ENCODE results near the gene PBX4.
A peak's percentile ranks its signal among the peaks of the same experiment; 100 is the strongest.

The PBX4 gene

DNA sequence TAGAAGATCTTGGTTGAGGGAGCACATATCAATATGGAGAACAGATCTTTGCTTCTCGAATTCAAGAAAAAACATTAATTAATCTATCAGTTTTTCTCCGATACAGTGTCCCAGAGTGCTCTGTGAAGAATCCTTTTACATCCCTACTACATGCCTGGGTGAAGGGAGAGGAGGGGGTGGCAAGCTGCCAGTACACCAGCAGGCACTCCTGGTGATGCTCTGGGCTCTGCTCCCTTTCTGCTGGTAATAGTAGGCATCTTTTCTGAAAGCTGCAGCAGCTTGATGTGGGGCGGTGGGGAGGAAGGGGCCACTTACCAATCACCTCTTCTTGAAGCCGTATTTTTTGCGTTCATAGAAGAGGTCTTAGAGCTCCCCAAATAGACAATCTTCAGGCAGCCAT is 30.7 kb downstream of the PBX4 start:
- no peak for DNase-seq

- no peak for DNase-seq
Measured at GRCh38 chr19:19584356-19584755, 34.1 kb downstream of the PBX4 start.

DNA sequence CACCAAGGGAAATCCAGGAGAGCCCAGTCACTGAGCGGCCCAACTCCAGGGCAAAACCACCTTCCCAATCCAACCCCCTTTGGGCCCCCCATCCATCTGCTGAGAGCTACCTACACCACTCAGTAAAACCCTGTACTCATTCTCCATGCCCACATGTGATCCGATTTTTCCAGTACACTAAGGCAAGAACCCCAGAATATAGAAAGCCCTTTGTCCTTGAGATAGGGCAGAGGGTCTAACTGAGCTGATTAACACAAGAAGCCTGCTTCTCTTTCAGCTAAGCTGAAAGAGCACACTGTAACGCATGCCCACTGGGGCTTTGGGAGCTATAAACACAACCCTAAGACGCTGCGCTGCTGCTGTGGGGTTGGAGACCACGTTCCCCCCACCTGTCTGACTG is 36.0 kb downstream of the PBX4 start:
- DNase-seq: no peak

- no peak for DNase-seq
Measured at GRCh38 chr19:19581391-19581790, 37.1 kb downstream of the PBX4 start.

GRCh38 chr19:19580418-19580817 is 38.1 kb downstream of the PBX4 start:
- no peak for DNase-seq

DNA sequence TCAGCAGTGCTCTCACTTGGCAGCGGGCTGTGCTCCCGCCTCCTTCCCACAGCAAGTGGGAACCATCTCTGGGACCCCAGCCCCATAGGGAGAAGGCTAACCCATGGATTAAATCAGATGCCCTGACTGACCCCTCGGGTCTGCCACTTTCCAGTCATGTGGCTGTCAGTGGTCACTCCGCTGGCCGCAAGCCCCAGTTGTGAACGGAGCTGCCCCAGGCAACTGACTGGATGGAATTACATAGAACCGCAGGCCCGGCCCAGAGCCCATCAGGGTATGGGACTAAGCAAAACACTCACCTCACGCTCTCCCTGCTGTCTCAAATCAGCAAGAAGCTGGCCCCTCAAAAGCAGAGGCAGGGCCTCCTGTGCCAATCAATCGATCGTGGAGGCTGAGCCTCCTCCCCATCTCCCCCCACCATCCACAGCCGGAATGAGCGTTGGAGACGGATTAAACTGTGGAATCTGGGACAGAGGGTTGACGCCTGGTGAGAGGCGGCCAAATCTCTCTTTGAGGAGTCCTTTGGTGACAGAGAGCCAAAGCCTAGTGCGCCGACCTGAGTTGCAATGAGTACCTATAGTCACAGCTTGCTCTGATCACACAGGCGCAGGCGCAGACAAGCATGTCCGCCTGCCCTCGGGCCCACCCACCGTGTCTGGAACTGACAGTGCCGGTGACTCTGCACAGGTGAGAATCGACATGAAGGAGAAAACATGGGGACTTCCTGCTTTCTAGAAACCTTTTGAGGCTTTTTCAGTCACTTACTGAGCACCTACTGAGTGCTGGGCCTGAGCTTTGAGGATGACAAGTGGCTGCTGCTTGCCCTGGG is 38.7 kb downstream of the PBX4 start:
- no peak for DNase-seq

DNA sequence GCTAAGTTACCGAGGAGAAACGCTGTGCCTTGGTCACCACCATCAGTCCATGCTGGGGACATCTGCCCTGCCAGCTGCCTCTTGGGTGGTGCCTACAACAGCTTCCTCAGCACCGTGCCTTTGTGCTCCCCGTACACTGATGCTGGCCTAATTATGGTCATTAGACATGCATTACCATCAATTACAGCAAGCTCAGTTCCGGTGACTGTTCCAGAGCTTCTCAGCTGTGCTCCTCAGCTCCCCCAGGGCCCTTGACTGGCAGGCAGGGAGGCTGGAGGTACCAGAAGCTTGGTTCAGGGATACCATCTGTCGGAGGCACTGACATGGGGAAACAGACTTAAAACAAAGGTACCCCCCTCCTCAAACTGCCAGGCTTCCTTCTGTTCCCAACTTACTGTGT is 40.2 kb downstream of the PBX4 start:
- no peak for DNase-seq

DNA sequence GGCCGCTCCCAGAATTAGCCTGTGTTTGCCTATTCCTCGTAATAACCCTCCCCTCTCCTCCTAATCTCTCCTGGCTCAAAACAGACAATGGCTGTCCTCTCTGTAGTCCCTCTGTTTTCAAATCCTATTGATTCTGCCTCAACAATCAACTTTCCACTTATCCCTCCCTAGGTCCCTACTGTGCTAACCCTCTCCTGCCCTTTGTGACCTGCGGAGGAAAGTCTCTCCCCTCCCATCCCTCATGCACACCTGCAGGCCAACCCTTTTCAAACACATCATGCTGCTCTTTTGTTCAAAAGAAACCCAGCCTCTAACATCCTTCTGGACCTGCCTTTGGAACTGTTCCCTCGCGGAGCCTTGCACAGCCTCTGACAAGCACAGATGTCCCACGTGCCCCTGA is 43.1 kb downstream of the PBX4 start:
- DNase-seq: no peak

DNA sequence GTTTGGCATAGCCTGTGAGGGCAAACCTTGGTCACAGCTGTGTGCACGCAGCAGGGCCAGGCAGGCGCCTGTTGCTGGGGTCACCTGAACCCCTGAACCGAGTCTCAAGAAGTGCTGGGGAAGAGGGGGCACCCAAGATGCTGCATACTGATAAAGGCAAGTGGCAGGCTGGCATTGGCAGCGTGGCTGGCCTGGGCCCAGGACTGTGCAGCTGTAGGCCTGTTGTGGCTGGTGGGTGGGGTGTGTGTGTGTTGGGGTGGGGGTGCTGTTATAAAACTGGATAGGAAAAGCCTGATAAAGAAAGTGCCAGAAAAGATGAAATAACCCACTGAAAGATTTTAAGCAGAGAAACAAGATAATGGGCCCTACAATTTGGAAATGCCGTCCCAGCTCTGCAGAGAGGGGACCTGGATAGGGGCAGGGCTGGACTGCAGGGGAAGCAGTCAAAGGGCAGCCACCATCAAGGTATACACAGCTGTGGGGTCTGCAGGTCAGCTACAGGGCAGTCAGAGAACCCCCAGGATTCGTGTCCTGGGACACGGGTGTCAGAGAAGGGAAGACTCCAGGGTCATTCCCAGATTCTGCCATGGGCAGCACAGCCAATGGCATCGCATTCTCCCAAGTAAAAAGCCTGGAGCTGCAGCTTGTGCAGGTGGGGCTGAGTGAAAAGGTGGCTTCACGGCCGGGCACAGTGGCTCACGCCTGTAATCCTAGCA is 47.3 kb downstream of the PBX4 start:
- no peak for DNase-seq

DNA sequence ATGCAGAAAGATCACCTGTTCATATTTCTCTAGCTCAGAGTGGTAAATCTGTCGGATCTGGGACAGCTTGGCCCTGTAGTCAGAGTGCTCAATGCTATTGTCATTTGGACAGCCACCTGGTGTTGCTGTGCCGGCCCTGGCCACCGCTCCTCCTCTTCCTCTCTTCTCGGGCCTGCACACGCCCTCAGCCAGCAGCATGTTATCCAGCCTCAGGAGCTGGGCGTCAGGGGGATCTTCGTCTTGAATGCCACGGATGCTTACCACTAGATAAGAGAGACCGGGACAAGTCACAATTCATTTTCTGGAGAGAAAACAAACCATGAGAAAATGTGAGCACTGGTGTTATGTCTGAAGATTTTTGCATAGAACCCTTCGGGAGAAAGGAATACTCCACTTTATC is 47.9 kb downstream of the PBX4 start:
- DNase-seq: no peak

GRCh38 chr19:19568802-19569756 is 49.4 kb downstream of the PBX4 start:
- DNase-seq: no peak

- no peak for DNase-seq
Measured at GRCh38 chr19:19567391-19567790, 51.1 kb downstream of the PBX4 start.

- DNase-seq: no peak
Measured at GRCh38 chr19:19566306-19566705, 52.2 kb downstream of the PBX4 start.

DNA sequence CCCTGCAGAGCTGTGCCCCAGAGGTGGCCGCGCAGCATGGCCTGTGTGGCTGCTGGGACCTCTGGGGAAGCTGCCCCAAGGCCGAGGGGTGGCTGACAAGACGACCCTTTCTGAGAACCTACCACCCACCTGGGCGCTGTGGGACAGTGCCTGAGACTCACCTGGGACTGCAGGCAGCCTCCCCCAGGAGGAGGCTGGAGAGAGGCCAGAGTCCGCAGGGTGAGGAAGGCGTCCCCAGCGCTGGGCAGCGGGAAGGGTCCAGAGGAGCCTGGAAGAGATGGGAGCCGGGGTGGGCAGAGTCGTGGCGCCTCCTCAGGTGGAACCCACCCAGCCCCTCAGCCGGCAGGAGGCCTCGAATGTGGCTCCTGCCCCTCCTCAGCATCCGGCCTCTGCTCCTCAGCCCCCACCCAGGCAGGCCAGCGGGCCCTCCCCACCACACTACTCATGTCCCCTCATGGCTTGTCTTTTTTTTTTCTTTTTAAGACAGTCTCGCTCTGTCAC is 55.1 kb downstream of the PBX4 start:
- DNase-seq: no peak

DNA sequence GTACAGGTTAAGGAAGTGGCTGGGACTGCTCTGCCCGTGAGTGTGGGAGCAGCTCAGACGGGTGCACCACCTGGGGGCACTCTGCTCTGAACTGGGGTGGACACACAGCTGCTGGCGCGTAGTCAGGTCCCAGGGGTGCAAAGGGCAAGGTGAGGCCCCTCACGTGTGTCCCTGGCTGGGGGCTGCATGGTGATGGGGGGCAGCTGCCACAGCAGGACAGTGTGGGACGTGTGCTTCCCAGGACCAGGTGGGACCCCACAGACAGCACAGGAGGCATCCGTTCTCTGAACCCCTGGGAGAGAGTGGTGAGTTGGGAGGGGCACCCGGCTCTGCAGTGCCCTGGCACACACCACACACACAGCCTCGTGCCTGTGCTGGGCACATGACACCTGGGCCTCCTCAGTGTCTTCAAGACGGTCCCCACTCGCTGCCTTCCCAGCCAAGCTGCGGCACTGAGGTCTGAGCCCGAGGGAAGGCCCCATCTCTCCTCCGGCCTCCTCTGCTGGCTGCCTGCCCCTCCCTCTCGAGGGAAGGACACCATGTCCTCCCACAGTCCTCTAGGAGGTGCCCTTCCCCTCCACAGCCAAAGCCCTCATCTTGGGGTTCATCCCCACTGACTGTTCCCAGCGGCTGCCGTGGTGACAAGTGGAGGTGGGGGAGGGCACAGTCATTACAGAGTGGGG is 55.7 kb downstream of the PBX4 start:
- no peak for DNase-seq

GRCh38 chr19:19561946-19562664 is 56.4 kb downstream of the PBX4 start:
- no peak for DNase-seq

DNA sequence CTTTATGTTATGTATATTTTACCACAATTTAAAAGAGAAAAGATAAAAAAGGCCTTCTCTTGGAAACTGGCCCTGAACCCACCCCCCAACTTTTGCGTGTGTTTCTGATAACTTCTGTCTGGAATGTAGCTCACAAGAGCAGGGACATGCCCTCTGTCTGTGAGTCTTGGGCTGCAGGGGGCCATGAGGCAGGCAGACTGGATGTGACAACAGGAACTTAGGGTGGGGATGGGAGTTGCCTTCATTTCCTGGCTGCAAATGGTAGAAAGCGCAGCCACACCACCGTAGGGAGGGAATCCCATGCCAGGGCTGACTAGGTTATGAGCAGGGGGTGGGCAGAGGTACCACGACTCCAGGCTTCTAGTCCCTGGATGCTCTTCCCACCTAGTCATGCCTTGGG is 58.6 kb downstream of the PBX4 start:
- no peak for DNase-seq

- DNase-seq: no peak
Measured at GRCh38 chr19:19558636-19559035, 59.9 kb downstream of the PBX4 start.

DNA sequence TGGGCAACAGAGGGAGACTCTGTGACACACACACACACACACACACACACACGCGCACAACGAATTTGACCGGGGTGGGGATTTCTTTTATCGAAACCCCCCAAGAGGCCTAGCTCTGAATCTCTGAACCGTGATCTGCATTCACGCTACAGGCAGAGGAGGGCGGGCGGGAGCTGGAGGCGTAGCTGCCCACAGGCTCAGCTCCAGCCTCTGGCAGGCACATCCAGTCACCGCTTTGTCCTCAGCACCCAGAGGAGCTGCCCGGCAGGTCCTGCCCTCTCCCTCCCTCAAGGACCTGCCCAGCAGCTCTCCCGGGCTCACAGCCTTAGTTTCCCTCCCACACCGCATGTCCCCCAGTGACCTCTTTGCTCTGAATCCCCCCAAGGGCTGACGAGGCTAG is 60.4 kb downstream of the PBX4 start:
- DNase-seq: no peak

GRCh38 chr19:19554074-19555023 is 64.1 kb downstream of the PBX4 start:
- DNase-seq: peak; percentile 76

- no peak for DNase-seq
Measured at GRCh38 chr19:19553670-19554069, 64.8 kb downstream of the PBX4 start.

All from activated CD4-positive, CD25-positive, alpha-beta regulatory T cell treated with anti-CD3 and anti-CD28 coated beads, Interleukin-2, amount 50 U/mL, for 72 hours (primary cell).